Renal cortex interstitium (tissue), 11 donors: ENCODE data around the gene GYPB. TPM values are rescaled to one million over a fixed set of nuclear protein-coding genes. Genes with fewer than 3 reads are reported as not detected.
"Not testable (repeated sequence)": the region's sequence is repeated elsewhere in the genome, so short reads cannot be mapped to it uniquely, and the experiment has no call there.

Source experiments
- DNase-seq, 11 donors: peaks; one replicate each; pipeline ENCODE4 v3.0.0-alpha.2; 2013; ENCODE audit warnings: low read depth in 9 of 11, low spot score in 4 of 11; ENCODE audit errors: extremely low read depth in 1 of 11
- polyA plus RNA-seq, 3 donors: library from polyadenylated mRNA; unstranded; fragments of 120-200 nt; gene quantifications; one replicate each; pipeline ENCODE4 v1.2.1, GENCODE V29; 2013; ENCODE audit not compliant: insufficient read length in 3 of 3

Gene GYPB
- polyA plus RNA-seq, 3 donors, result 1.0 to 4.5 (median 1.2) TPM

- DNase-seq, result not testable (repeated sequence)
Measured at GRCh38 chr4:143975527-143975926, 43.7 kb downstream of the GYPB start.

GRCh38 chr4:143974021-143974420 lies 45.2 kb downstream of the GYPB start:
- not testable (repeated sequence) for DNase-seq

GRCh38 chr4:143961075-143961474 lies 58.1 kb downstream of the GYPB start:
- no peak for DNase-seq

- DNase-seq, result not testable (repeated sequence)
Measured at GRCh38 chr4:143955306-143955705, 63.9 kb downstream of the GYPB start.

GRCh38 chr4:143951458-143951972 lies 67.7 kb downstream of the GYPB start:
- not testable (repeated sequence) for DNase-seq

GRCh38 chr4:143950967-143951366 lies 68.2 kb downstream of the GYPB start:
- not testable (repeated sequence) for DNase-seq

- DNase-seq, result not testable (repeated sequence)
Measured at GRCh38 chr4:143950185-143950584, 69.0 kb downstream of the GYPB start.

GRCh38 chr4:143947493-143947892 lies 71.7 kb downstream of the GYPB start:
- DNase-seq, result not testable (repeated sequence)

Other genes with a start within 250 kb of the GYPB start
- 1 to 10 TPM; 2.5 to 3.0 (median 3.0) TPM for gene GYPE, start 113.8 kb downstream of the GYPB start, polyA plus RNA-seq
- 1 to 10 TPM; 2.3 to 6.5 (median 3.3) TPM for gene GYPA, start 121.3 kb upstream of the GYPB start, polyA plus RNA-seq